Measurements from ENCODE around the gene TAL1.

The TAL1 gene

GRCh38 chr1:47233186-47233585 is 1.2 kb upstream of the TAL1 start:
- H3K27me3 ChIP-seq (ENCODE audit: insufficient read depth, low read length, poor library complexity): peaks cover 67% of the 10 kb centered on the region
- H2AK5ac ChIP-seq (ENCODE audit: low read length): no peak overlapping the region
- H2BK15ac ChIP-seq (replicated peaks; ENCODE audit: low read depth): no peak overlapping the region
- no CpG with 5 or more reads among the region's 6 CpGs for WGBS (ENCODE audit: extremely low coverage, insufficient coverage, low lambda C conversion rate)
- no peak overlapping the region for H4K5ac ChIP-seq (ENCODE audit: low read length)
- no peaks in the 10 kb centered on the region for H3K79me2 ChIP-seq (ENCODE audit: control insufficient read depth, insufficient read depth, low read length)
- no peak for DNase-seq
- H3K9ac ChIP-seq (ENCODE audit: low read length): no peak overlapping the region
- no peak overlapping the region for H3K18ac ChIP-seq (ENCODE audit: low read length)
- H3K79me1 ChIP-seq (ENCODE audit: low read length): no peaks in the 10 kb centered on the region
- no peak overlapping the region for H3K4me2 ChIP-seq (ENCODE audit: low read length)
- H3K4me1 ChIP-seq (ENCODE audit: control insufficient read depth, low read depth, low read length): peaks cover 2% of the 10 kb centered on the region
- H3K23ac ChIP-seq (ENCODE audit: low read length): no peak overlapping the region
- no peaks in the 10 kb centered on the region for H3K36me3 ChIP-seq (ENCODE audit: control insufficient read depth, insufficient read depth, low read length)
- H3K4ac ChIP-seq (ENCODE audit: low read depth, low read length): no peak overlapping the region
- no peak overlapping the region for H3K27ac ChIP-seq (ENCODE audit: low read depth, low read length)
- no peak overlapping the region for H4K8ac ChIP-seq (ENCODE audit: low read depth, low read length)
- H3K56ac ChIP-seq (ENCODE audit: low read length): no peak overlapping the region
- no peak overlapping the region for H2BK5ac ChIP-seq (ENCODE audit: low read length)
- no peak overlapping the region for H2BK120ac ChIP-seq (ENCODE audit: low read depth, low read length)
- no peak overlapping the region for H3K4me3 ChIP-seq (ENCODE audit: low read length)

GRCh38 chr1:47231301-47232186 is 481 bp downstream of the TAL1 start:
- no CpG with 5 or more reads among the region's 62 CpGs for WGBS (ENCODE audit: extremely low coverage, insufficient coverage, low lambda C conversion rate)
- no peak overlapping the region for H3K23ac ChIP-seq (ENCODE audit: low read length)
- no peaks in the 10 kb centered on the region for H3K79me1 ChIP-seq (ENCODE audit: low read length)
- peaks cover 82% of the 10 kb centered on the region for H3K27me3 ChIP-seq (ENCODE audit: insufficient read depth, low read length, poor library complexity)
- no peaks in the 10 kb centered on the region for H3K79me2 ChIP-seq (ENCODE audit: control insufficient read depth, insufficient read depth, low read length)
- no peak overlapping the region for H3K18ac ChIP-seq (ENCODE audit: low read length)
- H3K4ac ChIP-seq (ENCODE audit: low read depth, low read length): no peak overlapping the region
- H2BK5ac ChIP-seq (ENCODE audit: low read length): no peak overlapping the region
- H3K4me1 ChIP-seq (ENCODE audit: control insufficient read depth, low read depth, low read length): peaks cover 2% of the 10 kb centered on the region
- no peak overlapping the region for H4K8ac ChIP-seq (ENCODE audit: low read depth, low read length)
- no peak overlapping the region for H2AK5ac ChIP-seq (ENCODE audit: low read length)
- no peak overlapping the region for H2BK120ac ChIP-seq (ENCODE audit: low read depth, low read length)
- peak overlapping the region; percentile 2 for H3K9ac ChIP-seq (ENCODE audit: low read length)
- H3K4me2 ChIP-seq (ENCODE audit: low read length): peak overlapping the region; percentile 59
- H3K56ac ChIP-seq (ENCODE audit: low read length): peak overlapping the region; percentile 73
- H2BK15ac ChIP-seq (replicated peaks; ENCODE audit: low read depth): no peak overlapping the region
- no peaks in the 10 kb centered on the region for H3K36me3 ChIP-seq (ENCODE audit: control insufficient read depth, insufficient read depth, low read length)
- DNase-seq: peak; percentile 46
- H3K27ac ChIP-seq (ENCODE audit: low read depth, low read length): no peak overlapping the region
- no peak overlapping the region for H3K4me3 ChIP-seq (ENCODE audit: low read length)
- no peak overlapping the region for H4K5ac ChIP-seq (ENCODE audit: low read length)

GRCh38 chr1:47230692-47231300 is 1.2 kb downstream of the TAL1 start:
- Histone ChIP-seq H2BK15ac (replicated peaks; ENCODE audit: low read depth) (no peak overlapping the region), H3K79me1 (ENCODE audit: low read length) (no peaks in the 10 kb centered on the region), H3K27me3 (ENCODE audit: insufficient read depth, low read length, poor library complexity) (peaks cover 89% of the 10 kb centered on the region), H4K8ac (ENCODE audit: low read depth, low read length) (no peak overlapping the region), H3K36me3 (ENCODE audit: control insufficient read depth, insufficient read depth, low read length) (no peaks in the 10 kb centered on the region), H2BK120ac (ENCODE audit: low read depth, low read length) (no peak overlapping the region), H2BK5ac (ENCODE audit: low read length) (no peak overlapping the region), H4K5ac (ENCODE audit: low read length) (no peak overlapping the region), H3K79me2 (ENCODE audit: control insufficient read depth, insufficient read depth, low read length) (no peaks in the 10 kb centered on the region), H3K9ac (ENCODE audit: low read length) (no peak overlapping the region), H3K4ac (ENCODE audit: low read depth, low read length) (no peak overlapping the region), H2AK5ac (ENCODE audit: low read length) (no peak overlapping the region), H3K23ac (ENCODE audit: low read length) (no peak overlapping the region), H3K18ac (ENCODE audit: low read length) (peak overlapping the region; percentile 3), H3K4me1 (ENCODE audit: control insufficient read depth, low read depth, low read length) (peaks cover 2% of the 10 kb centered on the region), H3K4me2 (ENCODE audit: low read length) (peak overlapping the region; percentile 18), H3K27ac (ENCODE audit: low read depth, low read length) (no peak overlapping the region), H3K4me3 (ENCODE audit: low read length) (no peak overlapping the region), H3K56ac (ENCODE audit: low read length) (no peak overlapping the region)
- WGBS (ENCODE audit: extremely low coverage, insufficient coverage, low lambda C conversion rate): no CpG with 5 or more reads among the region's 44 CpGs
- DNase-seq: no peak

GRCh38 chr1:47229886-47230691 is 1.9 kb downstream of the TAL1 start:
- Histone ChIP-seq H3K79me1 (ENCODE audit: low read length) (no peaks in the 10 kb centered on the region), H2BK15ac (replicated peaks; ENCODE audit: low read depth) (no peak overlapping the region), H3K4ac (ENCODE audit: low read depth, low read length) (no peak overlapping the region), H3K4me1 (ENCODE audit: control insufficient read depth, low read depth, low read length) (peaks cover under 1% of the 10 kb centered on the region), H3K23ac (ENCODE audit: low read length) (no peak overlapping the region), H2BK120ac (ENCODE audit: low read depth, low read length) (no peak overlapping the region), H2BK5ac (ENCODE audit: low read length) (no peak overlapping the region), H3K36me3 (ENCODE audit: control insufficient read depth, insufficient read depth, low read length) (no peaks in the 10 kb centered on the region), H3K27ac (ENCODE audit: low read depth, low read length) (no peak overlapping the region), H4K5ac (ENCODE audit: low read length) (no peak overlapping the region), H4K8ac (ENCODE audit: low read depth, low read length) (no peak overlapping the region), H3K4me2 (ENCODE audit: low read length) (no peak overlapping the region), H3K79me2 (ENCODE audit: control insufficient read depth, insufficient read depth, low read length) (no peaks in the 10 kb centered on the region), H3K18ac (ENCODE audit: low read length) (no peak overlapping the region), H2AK5ac (ENCODE audit: low read length) (no peak overlapping the region), H3K9ac (ENCODE audit: low read length) (no peak overlapping the region), H3K56ac (ENCODE audit: low read length) (no peak overlapping the region), H3K4me3 (ENCODE audit: low read length) (no peak overlapping the region), H3K27me3 (ENCODE audit: insufficient read depth, low read length, poor library complexity) (peaks cover 90% of the 10 kb centered on the region)
- WGBS (ENCODE audit: extremely low coverage, insufficient coverage, low lambda C conversion rate): no CpG with 5 or more reads among the region's 23 CpGs
- DNase-seq: no peak

- H4K5ac ChIP-seq (ENCODE audit: low read length): no peak overlapping the region
- H2BK5ac ChIP-seq (ENCODE audit: low read length): no peak overlapping the region
- H3K4me3 ChIP-seq (ENCODE audit: low read length): no peak overlapping the region
- H3K9ac ChIP-seq (ENCODE audit: low read length): no peak overlapping the region
- no peak overlapping the region for H4K8ac ChIP-seq (ENCODE audit: low read depth, low read length)
- H3K4me2 ChIP-seq (ENCODE audit: low read length): peak overlapping the region; percentile 4
- no peak overlapping the region for H3K4ac ChIP-seq (ENCODE audit: low read depth, low read length)
- no peak overlapping the region for H2AK5ac ChIP-seq (ENCODE audit: low read length)
- H3K18ac ChIP-seq (ENCODE audit: low read length): no peak overlapping the region
- no CpG with 5 or more reads among the region's 35 CpGs for WGBS (ENCODE audit: extremely low coverage, insufficient coverage, low lambda C conversion rate)
- no peak overlapping the region for H3K23ac ChIP-seq (ENCODE audit: low read length)
- H2BK15ac ChIP-seq (replicated peaks; ENCODE audit: low read depth): no peak overlapping the region
- H3K4me1 ChIP-seq (ENCODE audit: control insufficient read depth, low read depth, low read length): peaks cover 2% of the 10 kb centered on the region
- no peak overlapping the region for H3K27ac ChIP-seq (ENCODE audit: low read depth, low read length)
- no peak overlapping the region for H3K56ac ChIP-seq (ENCODE audit: low read length)
- no peaks in the 10 kb centered on the region for H3K36me3 ChIP-seq (ENCODE audit: control insufficient read depth, insufficient read depth, low read length)
- peaks cover 93% of the 10 kb centered on the region for H3K27me3 ChIP-seq (ENCODE audit: insufficient read depth, low read length, poor library complexity)
- no peak for DNase-seq
- no peaks in the 10 kb centered on the region for H3K79me2 ChIP-seq (ENCODE audit: control insufficient read depth, insufficient read depth, low read length)
- H3K79me1 ChIP-seq (ENCODE audit: low read length): no peaks in the 10 kb centered on the region
- no peak overlapping the region for H2BK120ac ChIP-seq (ENCODE audit: low read depth, low read length)
Observed at GRCh38 chr1:47229031-47229885, 2.8 kb downstream of the TAL1 start.

Data from mesendoderm (in vitro differentiated cells).